Transverse colon (tissue), 4 donors: ENCODE results near the gene MAP3K14. TPM values are rescaled to one million over a fixed set of nuclear protein-coding genes. Genes with fewer than 3 reads are reported as not detected.

Source experiments
- DNase-seq: peaks from one replicate; pipeline ENCODE4 v3.0.0-alpha.2; 2019
- H3K27ac ChIP-seq, 4 donors: fragments of 200-600 bp; sonication (generic); 2 replicates each; pipeline ENCODE4 v1.5.1; 2016 to 2018; ENCODE audit warnings: inconsistent platforms in 4 of 4
- H3K27me3 ChIP-seq: fragments of 200-600 bp; sonication (generic); 2 replicates; pipeline ENCODE4 v1.5.1; 2017; ENCODE audit warnings: inconsistent platforms
- H3K36me3 ChIP-seq, 4 donors: fragments of 200-600 bp; sonication (generic); 2 replicates each; pipeline ENCODE4 v1.5.1; 2017 to 2019; ENCODE audit warnings: inconsistent platforms in 4 of 4
- H3K4me1 ChIP-seq, 4 donors: fragments of 200-600 bp; sonication (generic); 2 replicates each; pipeline ENCODE4 v1.5.1; 2017 to 2020; ENCODE audit warnings: inconsistent platforms in 4 of 4
- H3K4me3 ChIP-seq, 4 donors: fragments of 200-600 bp; sonication (generic); 1 replicate in 1 of 4; 2 replicates in 3 of 4; pipeline versions ENCODE4 v1.5.1 to v1.6.1; 2017 to 2019; ENCODE audit warnings: inconsistent platforms in 4 of 4
- H3K9me3 ChIP-seq, 2 donors: fragments of 200-600 bp; sonication (generic); 2 replicates each; pipeline ENCODE4 v1.5.1; 2017 to 2019; ENCODE audit warnings: inconsistent platforms in 2 of 2
- CTCF ChIP-seq, 5 experiments: fragments of 200-600 bp in 3 of 5; fragments of 450-650 bp in 2 of 5; sonication (generic) in 3 of 5; IDR thresholded peaks; 1 replicate in 2 of 5; 2 replicates in 3 of 5; pipeline ENCODE4 v1.5.1; 2016 to 2017; ENCODE audit warnings: antibody characterized with exemption in 5 of 5, inconsistent platforms in 3 of 5, mild to moderate bottlenecking in 2 of 5, moderate library complexity in 1 of 5
- EP300 ChIP-seq: sonication (generic); formaldehyde crosslinking; IDR thresholded peaks from one replicate; pipeline ENCODE4 v1.6.1; 2017; ENCODE audit warnings: antibody characterized with exemption, low read depth
- POLR2A ChIP-seq: fragments of 450-650 bp; IDR thresholded peaks from one replicate; pipeline ENCODE4 v1.6.1; 2016; ENCODE audit warnings: antibody characterized with exemption, mild to moderate bottlenecking, moderate library complexity
- POLR2AphosphoS5 ChIP-seq, 3 donors: sonication (generic); formaldehyde crosslinking; IDR thresholded peaks; one replicate each; pipeline ENCODE4 v1.6.1; 2016; ENCODE audit warnings: antibody characterized with exemption in 3 of 3
- WGBS, 2 donors: methylation state at CpG; one replicate each; pipeline ENCODE4 v1.1.5; 2018; ENCODE audit warnings: low coverage in 1 of 2; 5-methylcytosine and 5-hydroxymethylcytosine counted together
- in situ Hi-C, 4 donors: fragments of 200-750 bp; cut with MboI; loops; one replicate each; pipeline versions ENCODE4 v1.15.0 to v1.15.1; 2017; ENCODE audit warnings: low sequenced_read_pairs in 3 of 4, low pct_ligation_motif_present in 1 of 4, low pct_unique_long_range_greater_than_20kb in 1 of 4
- intact Hi-C: fragments of 100-400 bp; cut with DNase I; formaldehyde crosslinking; loops from one replicate; pipeline ENCODE4 v1.15.1; 2023; ENCODE audit warnings: low total_unique reads
- total RNA-seq, 4 donors: library from RNA; depleted of rRNA; stranded (reverse); fragments of >200 nt; gene quantifications; one replicate each; pipeline ENCODE4 v1.1.0, GENCODE V29; 2016

Gene MAP3K14
- total RNA-seq, 4 donors from 2014 or later = 13.0 to 33.7 (median 18.7) TPM

GRCh38 chr17:45338023-45338781 lies 21.4 kb upstream of the MAP3K14 start:
- intact Hi-C loops (no loop called here), in situ Hi-C loops (no loop called here)
- 84 to 86% methylated on average over 1 to 15 of the region's 15 CpGs for WGBS, 2 donors
- DNase-seq = peak; percentile 6
- Histone ChIP-seq H3K4me3 (no peak overlapping the region), H3K9me3 (no peaks in the 10 kb centered on the region), H3K4me1 (peaks cover 0 to 2% (median 0%) of the 10 kb centered on the region in 4 donors), H3K27ac (peak overlapping the region in 1 of 4 donors; percentile 17), H3K36me3 (no peaks in the 10 kb centered on the region), H3K27me3 (no peaks in the 10 kb centered on the region)
- TF ChIP-seq POLR2AphosphoS5 (IDR thresholded peaks at IDR 0.05) (no peak), POLR2A (no peak), EP300 (no peak), CTCF (IDR thresholded peaks at IDR 0.05) (no peak)

GRCh38 chr17:45336390-45337182 lies 19.8 kb upstream of the MAP3K14 start:
- intact Hi-C loops = no loop called here
- H3K9me3 ChIP-seq = no peaks in the 10 kb centered on the region
- peak; percentile 4 for DNase-seq
- no peaks in the 10 kb centered on the region for H3K27me3 ChIP-seq
- peaks cover 0 to 4% (median 0%) of the 10 kb centered on the region in 4 donors for H3K4me1 ChIP-seq
- H3K4me3 ChIP-seq = no peak overlapping the region
- in situ Hi-C loops = no loop called here
- H3K36me3 ChIP-seq = no peaks in the 10 kb centered on the region
- WGBS, 2 donors = 89 to 100% methylated on average over 2 to 9 of the region's 9 CpGs
- H3K27ac ChIP-seq = no peak overlapping the region
- TF ChIP-seq POLR2A (no peak), POLR2AphosphoS5 (IDR thresholded peaks at IDR 0.05) (no peak), EP300 (no peak)

- no peak overlapping the region for H3K4me3 ChIP-seq
- H3K36me3 ChIP-seq = no peaks in the 10 kb centered on the region
- H3K27ac ChIP-seq = no peak overlapping the region
- in situ Hi-C loops (no loop called here), intact Hi-C loops (no loop called here)
- H3K4me1 ChIP-seq = peaks cover 0 to 4% (median 0%) of the 10 kb centered on the region in 4 donors
- no peaks in the 10 kb centered on the region for H3K9me3 ChIP-seq
- TF ChIP-seq EP300 (no peak), POLR2AphosphoS5 (IDR thresholded peaks at IDR 0.05) (no peak), POLR2A (no peak), CTCF (IDR thresholded peaks at IDR 0.05) (no peak)
- H3K27me3 ChIP-seq = no peaks in the 10 kb centered on the region
- no peak for DNase-seq
- WGBS, 2 donors = 80 to 91% methylated on average over 1 to 5 of the region's 5 CpGs
Measured at GRCh38 chr17:45335721-45336120, 18.9 kb upstream of the MAP3K14 start.

- TF ChIP-seq POLR2AphosphoS5 (IDR thresholded peaks at IDR 0.05) (no peak), EP300 (no peak), CTCF (IDR thresholded peaks at IDR 0.05) (no peak), POLR2A (no peak)
- WGBS, 2 donors = 84 to 89% methylated on average over 8 to 11 of the region's 11 CpGs
- peaks cover 0 to 4% (median 0%) of the 10 kb centered on the region in 4 donors for H3K4me1 ChIP-seq
- no peaks in the 10 kb centered on the region for H3K27me3 ChIP-seq
- peak; percentile 0 for DNase-seq
- no peaks in the 10 kb centered on the region for H3K9me3 ChIP-seq
- H3K36me3 ChIP-seq = no peaks in the 10 kb centered on the region
- no peak overlapping the region for H3K4me3 ChIP-seq
- intact Hi-C loops (no loop called here), in situ Hi-C loops (no loop called here)
- peak overlapping the region in 1 of 4 donors; percentile 20 for H3K27ac ChIP-seq
Measured at GRCh38 chr17:45334701-45335677, 18.2 kb upstream of the MAP3K14 start.
